ENCODE data around the gene DPP6. TPM values are rescaled to one million over a fixed set of nuclear protein-coding genes. Genes with fewer than 3 reads are reported as not detected.

Gene DPP6
- total and polyA plus RNA-seq, 9 of the 15 experiments (the other 6 are each of a cell fraction or from before 2014, with no cell fraction given): not detected

DNA sequence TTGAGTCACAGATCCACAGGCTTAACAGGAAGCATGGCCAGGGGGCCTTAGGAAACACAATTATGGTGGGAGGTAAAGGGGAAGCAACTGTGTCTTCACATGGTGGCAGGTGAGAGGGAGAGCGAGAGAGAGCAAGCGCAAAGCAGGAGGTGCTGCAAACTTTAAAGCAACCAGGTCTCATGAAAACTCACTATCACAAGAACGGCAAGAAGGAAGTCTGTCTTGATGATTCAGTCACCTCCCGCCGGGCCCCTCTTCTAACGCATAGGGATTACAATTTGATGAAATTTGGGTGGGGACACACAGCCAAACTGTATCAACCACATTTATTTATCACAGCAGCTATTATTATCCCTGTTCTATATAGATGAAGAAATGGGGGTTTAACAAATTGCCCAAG, 201.6 kb downstream of the DPP6 start:
- Histone ChIP-seq H3K4me2 (ENCODE audit: insufficient read depth, low read length) (no peak overlapping the region), H3K9ac (ENCODE audit: insufficient read depth in 1 of 2, low read depth in 2 of 2, low read length in 2 of 2) (no peak overlapping the region), H3K9me3 (replicated peaks; ENCODE audit: control insufficient read depth, insufficient read depth, low read depth, low read length) (no peaks in the 10 kb centered on the region), H3K9me1 (ENCODE audit: control insufficient read depth, insufficient read depth, low read length) (no peaks in the 10 kb centered on the region), H3K4me1 (replicated peaks in 1 of 2; ENCODE audit: control insufficient read depth in 2 of 2, insufficient read depth in 2 of 2, low read length in 2 of 2) (no peaks in the 10 kb centered on the region), H3K27ac (ENCODE audit: extremely low read depth, low read depth, low read length) (no peak overlapping the region), H3K27me3 (ENCODE audit: control insufficient read depth in 2 of 2, insufficient read depth in 2 of 2, low read length in 2 of 2) (peaks cover 0 to 6% of the 10 kb centered on the region in 2 experiments; a peak in 2 of 5 replicates), H3K4me3 (no peak overlapping the region), H4K20me1 (replicated peaks; ENCODE audit: control insufficient read depth, insufficient read depth, low read length) (no peaks in the 10 kb centered on the region), H3K36me3 (ENCODE audit: control insufficient read depth, insufficient read depth, low read length) (no peaks in the 10 kb centered on the region), H3K79me2 (ENCODE audit: control insufficient read depth, insufficient read depth, low read length) (no peaks in the 10 kb centered on the region), H2AFZ (ENCODE audit: low read depth, low read length) (no peak overlapping the region)
- ChIA-PET CTCF (ENCODE audit: low intra/inter-chr PET ratio) (no interaction called here), POLR2A (no interaction called here)
- ATAC-seq (no peak), FAIRE-seq (no peak), DNase-seq (ENCODE audit: extremely low read depth in 1 of 4, low spot score in 3 of 4) (no peak)
- in situ Hi-C loops (cut with MboI) (no loop called here), intact Hi-C loops (cut with micrococcal nuclease) (no loop called here)
- BruUV-seq (replicated peaks): no TSS peak
- WGBS (ENCODE audit: insufficient coverage, low coverage, missing lambda C conversion rate): 0% methylated on average over 6 of the region's 6 CpGs
- TF ChIP-seq ZNF134 (CRISPR knock-in tag; conservative IDR thresholded peaks at IDR 0.05): no peak
- TF ChIP-seq, protein P1, sequence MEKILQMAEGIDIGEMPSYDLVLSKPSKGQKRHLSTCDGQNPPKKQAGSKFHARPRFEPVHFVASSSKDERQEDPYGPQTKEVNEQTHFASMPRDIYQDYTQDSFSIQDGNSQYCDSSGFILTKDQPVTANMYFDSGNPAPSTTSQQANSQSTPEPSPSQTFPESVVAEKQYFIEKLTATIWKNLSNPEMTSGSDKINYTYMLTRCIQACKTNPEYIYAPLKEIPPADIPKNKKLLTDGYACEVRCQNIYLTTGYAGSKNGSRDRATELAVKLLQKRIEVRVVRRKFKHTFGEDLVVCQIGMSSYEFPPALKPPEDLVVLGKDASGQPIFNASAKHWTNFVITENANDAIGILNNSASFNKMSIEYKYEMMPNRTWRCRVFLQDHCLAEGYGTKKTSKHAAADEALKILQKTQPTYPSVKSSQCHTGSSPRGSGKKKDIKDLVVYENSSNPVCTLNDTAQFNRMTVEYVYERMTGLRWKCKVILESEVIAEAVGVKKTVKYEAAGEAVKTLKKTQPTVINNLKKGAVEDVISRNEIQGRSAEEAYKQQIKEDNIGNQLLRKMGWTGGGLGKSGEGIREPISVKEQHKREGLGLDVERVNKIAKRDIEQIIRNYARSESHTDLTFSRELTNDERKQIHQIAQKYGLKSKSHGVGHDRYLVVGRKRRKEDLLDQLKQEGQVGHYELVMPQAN (IDR thresholded peaks at IDR 0.05; ENCODE audit: borderline replicate concordance): no peak
- TF ChIP-seq PURB (CRISPR knock-in tag; IDR thresholded peaks at IDR 0.05; ENCODE audit: low read depth): no peak
- TF ChIP-seq, protein P2, sequence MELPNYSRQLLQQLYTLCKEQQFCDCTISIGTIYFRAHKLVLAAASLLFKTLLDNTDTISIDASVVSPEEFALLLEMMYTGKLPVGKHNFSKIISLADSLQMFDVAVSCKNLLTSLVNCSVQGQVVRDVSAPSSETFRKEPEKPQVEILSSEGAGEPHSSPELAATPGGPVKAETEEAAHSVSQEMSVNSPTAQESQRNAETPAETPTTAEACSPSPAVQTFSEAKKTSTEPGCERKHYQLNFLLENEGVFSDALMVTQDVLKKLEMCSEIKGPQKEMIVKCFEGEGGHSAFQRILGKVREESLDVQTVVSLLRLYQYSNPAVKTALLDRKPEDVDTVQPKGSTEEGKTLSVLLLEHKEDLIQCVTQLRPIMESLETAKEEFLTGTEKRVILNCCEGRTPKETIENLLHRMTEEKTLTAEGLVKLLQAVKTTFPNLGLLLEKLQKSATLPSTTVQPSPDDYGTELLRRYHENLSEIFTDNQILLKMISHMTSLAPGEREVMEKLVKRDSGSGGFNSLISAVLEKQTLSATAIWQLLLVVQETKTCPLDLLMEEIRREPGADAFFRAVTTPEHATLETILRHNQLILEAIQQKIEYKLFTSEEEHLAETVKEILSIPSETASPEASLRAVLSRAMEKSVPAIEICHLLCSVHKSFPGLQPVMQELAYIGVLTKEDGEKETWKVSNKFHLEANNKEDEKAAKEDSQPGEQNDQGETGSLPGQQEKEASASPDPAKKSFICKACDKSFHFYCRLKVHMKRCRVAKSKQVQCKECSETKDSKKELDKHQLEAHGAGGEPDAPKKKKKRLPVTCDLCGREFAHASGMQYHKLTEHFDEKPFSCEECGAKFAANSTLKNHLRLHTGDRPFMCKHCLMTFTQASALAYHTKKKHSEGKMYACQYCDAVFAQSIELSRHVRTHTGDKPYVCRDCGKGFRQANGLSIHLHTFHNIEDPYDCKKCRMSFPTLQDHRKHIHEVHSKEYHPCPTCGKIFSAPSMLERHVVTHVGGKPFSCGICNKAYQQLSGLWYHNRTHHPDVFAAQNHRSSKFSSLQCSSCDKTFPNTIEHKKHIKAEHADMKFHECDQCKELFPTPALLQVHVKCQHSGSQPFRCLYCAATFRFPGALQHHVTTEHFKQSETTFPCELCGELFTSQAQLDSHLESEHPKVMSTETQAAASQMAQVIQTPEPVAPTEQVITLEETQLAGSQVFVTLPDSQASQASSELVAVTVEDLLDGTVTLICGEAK (IDR thresholded peaks at IDR 0.05): no peak
- TF ChIP-seq, protein P2 (CRISPR knock-in tag; IDR thresholded peaks at IDR 0.05): no peak
- TF ChIP-seq, protein P3, sequence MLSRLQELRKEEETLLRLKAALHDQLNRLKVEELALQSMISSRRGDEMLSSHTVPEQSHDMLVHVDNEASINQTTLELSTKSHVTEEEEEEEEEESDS (CRISPR knock-in tag; IDR thresholded peaks at IDR 0.05): no peak
- TF ChIP-seq BRD4 (IDR thresholded peaks at IDR 0.05): no peak
- TF ChIP-seq SIX5 (IDR thresholded peaks at IDR 0.05; ENCODE audit: borderline replicate concordance in 1 of 2, insufficient read depth in 1 of 2, low read depth in 1 of 2, low read length in 2 of 2): no peak
